GM19372 (cell line): ENCODE results near the gene ATP11C.
"Not testable (repeated sequence)": the region's sequence is repeated elsewhere in the genome, so short reads cannot be mapped to it uniquely, and the experiment has no call there.

ENCODE experiments used
- ATAC-seq: cut with Tn5 transposase; IDR thresholded peaks from one replicate; pipeline ENCODE4 v1.9.1; 2021; ENCODE audit warnings: mild to moderate bottlenecking, low read depth, moderate library complexity; ENCODE audit not compliant: unreplicated experiment

The ATP11C gene

GRCh38 chrX:139864640-139865039 is 68.2 kb downstream of the ATP11C start:
- no peak for ATAC-seq

- ATAC-seq, result no peak
Measured at GRCh38 chrX:139862208-139862607, 70.6 kb downstream of the ATP11C start.

DNA sequence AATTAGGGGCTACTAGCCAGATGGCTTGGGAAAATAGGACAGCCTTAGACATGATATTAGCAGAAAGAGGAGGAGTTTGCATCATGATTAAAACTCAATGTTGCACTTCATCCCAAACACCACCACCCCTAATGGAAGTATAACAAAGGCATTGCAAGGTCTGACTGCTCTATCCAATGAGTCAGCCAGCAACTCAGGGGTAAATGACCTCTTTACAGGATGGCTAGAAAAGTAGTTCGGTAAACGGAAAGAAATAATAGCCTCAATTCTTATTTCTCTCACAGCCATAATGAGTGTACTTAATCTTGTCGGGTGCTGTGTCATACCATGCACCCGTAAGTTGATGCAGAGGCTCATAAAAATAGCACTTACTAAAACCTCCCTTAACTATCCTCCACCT is 76.0 kb downstream of the ATP11C start:
- ATAC-seq, result not testable (repeated sequence)

- ATAC-seq, result no peak
Measured at GRCh38 chrX:139851730-139852129, 81.1 kb downstream of the ATP11C start.

DNA sequence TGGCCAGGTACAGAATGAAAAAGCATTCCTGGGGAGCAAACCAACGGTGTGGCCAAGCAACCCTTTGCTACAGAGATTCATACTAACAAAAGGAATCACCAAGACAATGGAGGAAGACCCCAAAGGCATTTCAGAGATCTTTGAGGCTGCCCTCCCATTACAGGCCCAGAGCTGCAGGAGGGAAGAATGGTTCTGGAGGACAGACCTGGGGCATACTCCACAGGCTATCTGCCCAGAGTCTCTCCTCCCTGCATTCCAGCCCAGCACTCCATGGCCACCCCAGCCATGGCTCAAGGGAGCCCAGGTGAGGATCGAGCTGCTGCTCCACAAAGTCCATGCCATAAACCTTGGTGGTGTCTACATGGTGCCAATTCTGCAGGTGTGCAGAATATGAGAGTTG is 81.9 kb downstream of the ATP11C start:
- no peak for ATAC-seq

DNA sequence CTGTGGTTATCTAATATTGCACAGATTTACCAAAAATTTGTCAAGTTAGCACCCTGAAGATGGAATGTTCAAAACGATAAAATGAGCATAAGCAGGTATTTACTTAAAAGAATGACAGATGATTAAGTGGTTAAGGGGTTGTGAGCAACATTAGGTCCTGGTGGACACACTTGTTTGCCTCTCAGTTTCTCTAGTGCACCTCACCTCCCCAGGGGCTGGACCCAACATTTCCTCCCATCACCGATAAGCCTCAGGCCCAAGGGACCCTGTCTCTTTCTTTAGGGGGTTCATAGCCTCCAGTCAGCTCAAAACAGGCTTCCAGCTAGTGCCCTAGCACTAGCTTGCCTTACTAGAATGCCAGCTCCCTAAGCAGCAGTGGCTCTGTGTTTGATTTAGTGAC is 88.0 kb downstream of the ATP11C start:
- ATAC-seq, result no peak

DNA sequence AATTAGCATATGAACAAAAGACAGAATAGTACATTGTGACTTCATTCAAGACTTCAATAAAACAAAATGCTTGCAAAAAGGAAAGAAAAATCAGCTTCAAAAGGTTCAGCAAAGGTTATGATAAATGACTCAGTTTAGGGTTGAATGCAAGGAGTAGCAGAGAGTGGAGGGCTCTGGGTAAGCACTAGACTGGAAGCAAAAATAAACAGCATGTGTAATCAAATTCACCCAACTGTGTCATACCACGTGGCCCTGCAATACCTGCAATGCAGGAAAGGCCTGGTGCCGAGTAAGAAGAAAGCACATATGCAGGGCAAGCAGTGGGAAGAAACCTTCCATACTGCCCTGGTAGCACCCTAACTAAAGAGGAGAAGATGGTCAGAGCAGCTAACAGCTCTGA is 88.7 kb downstream of the ATP11C start:
- ATAC-seq, result no peak

DNA sequence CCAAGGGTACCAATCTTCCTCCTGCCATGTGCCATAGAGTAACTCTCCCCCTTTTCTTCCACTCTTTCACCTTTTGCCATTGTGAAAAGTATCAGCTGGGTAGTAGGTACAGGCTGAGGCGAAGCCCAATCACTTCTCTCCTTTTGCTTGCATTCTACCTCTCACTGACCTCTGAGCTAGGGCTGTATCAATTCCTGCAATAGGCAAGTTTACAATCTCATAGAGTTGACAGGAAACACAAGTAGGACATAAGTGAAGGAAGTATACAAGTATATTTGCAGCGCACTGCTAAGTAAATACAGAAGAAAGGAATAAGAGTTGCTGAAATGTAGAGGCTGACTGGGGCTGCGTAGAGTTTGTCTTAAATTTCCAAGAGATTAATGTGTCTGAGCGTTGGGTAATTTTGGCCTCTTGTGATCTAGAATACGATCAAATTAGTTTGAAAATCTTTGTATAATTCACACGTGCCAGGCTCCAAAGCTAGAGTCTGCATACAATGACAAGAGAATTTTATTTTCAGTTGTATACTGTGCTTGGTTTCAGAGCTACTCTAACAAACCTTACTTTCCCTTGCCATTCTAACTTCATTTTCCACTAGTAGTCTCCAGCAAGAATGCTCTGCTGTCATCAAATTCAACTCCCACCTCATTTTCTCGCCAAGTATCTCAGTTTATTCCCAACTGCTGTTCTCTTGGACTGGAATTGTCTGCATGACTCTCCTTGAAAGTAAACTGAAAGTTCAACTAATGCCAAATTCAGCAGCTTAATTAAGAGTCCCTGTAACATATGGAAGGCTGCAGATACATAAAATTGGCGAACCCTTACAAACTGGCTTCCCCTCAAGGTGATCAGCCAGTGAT is 90.3 kb downstream of the ATP11C start:
- ATAC-seq, result no peak

DNA sequence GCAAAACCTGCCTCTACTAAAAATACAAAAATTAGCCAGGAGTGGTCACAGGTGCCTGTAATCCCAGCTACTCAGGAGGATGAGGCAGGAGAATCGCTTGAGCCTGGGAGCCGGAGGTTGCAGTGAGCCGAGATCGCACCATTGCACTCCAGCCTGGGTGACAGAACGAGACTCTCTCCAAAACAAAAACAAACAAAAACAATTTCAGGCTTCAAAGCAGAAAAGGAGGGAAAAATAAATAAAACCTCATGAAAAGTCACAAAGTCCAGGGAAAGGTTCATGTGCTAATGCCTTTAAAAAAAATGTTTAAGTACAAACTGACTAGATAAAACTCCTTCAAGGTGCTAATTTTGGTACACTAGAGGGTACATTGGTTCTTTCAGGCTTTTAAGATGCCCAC is 96.5 kb downstream of the ATP11C start:
- not testable (repeated sequence) for ATAC-seq

DNA sequence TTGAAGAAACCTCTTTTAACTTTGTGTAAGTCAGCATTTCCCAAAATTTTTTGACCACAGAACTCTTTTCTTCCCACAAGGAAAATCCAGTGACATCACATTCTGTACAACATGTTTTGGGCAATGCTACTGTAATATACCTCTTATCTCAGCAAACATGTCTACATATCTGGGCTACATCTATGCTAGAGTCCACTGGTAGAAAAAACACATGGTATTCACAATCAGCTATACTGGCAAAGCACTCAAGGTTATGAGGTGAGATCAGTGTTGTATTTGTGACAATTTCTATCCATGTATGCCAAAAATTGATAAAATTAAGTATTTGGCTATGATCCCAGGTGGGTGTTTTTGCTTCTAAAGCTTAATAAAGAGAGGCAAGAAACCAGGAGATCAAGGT is 98.0 kb downstream of the ATP11C start:
- no peak for ATAC-seq

DNA sequence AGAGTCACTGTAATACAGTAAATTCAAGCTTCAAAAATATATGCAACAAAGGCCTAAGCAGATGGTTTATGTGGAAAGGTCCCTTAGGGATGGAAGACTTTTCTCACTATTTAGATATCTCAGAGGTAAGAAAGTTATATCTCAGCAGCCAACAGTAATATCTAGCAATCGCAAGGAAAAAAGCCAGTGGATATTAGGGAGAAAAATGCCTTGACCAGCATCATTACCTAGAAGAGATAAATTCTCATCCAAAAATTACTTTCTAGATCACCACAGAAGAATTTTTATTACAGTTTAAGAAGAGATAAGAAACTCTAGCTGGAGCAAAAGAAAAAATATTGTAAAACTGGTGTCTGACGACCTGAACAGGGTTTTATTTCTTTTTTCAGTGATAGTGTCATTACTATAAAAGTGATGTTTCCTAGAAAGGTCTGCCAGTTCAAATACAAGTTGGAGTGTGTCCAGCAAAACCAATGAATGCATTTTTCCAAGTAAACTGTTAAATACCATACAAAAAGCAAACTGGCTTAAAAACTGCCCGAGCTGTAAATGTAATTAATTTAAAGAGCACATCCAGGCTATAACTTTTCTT is 100.0 kb downstream of the ATP11C start:
- ATAC-seq, result no peak

- ATAC-seq, result peak; percentile 65
Measured at GRCh38 chrX:139831675-139832456, 101.0 kb downstream of the ATP11C start.

- ATAC-seq, result no peak
Measured at GRCh38 chrX:139831017-139831416, 101.8 kb downstream of the ATP11C start.

- no peak for ATAC-seq
Measured at GRCh38 chrX:139828830-139829229, 104.0 kb downstream of the ATP11C start.

DNA sequence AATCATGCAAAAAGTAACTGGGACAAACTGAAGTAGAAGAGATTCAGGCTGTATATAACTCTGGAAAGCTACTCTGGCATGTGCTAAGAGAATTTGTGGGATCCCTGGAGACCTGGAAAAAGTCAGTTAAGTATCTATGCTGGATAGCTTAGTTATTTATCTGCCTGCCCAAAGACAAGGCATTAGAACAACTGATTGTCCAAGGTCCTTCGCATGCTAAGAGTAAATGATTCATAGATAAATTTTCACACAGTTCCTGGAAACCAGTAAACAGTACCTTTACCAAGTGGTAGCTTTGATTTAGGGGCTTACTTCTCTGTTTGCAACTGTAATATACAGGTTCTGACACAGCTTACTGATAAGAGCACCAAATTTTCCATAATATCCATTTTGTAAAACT is 104.8 kb downstream of the ATP11C start:
- ATAC-seq, result no peak

DNA sequence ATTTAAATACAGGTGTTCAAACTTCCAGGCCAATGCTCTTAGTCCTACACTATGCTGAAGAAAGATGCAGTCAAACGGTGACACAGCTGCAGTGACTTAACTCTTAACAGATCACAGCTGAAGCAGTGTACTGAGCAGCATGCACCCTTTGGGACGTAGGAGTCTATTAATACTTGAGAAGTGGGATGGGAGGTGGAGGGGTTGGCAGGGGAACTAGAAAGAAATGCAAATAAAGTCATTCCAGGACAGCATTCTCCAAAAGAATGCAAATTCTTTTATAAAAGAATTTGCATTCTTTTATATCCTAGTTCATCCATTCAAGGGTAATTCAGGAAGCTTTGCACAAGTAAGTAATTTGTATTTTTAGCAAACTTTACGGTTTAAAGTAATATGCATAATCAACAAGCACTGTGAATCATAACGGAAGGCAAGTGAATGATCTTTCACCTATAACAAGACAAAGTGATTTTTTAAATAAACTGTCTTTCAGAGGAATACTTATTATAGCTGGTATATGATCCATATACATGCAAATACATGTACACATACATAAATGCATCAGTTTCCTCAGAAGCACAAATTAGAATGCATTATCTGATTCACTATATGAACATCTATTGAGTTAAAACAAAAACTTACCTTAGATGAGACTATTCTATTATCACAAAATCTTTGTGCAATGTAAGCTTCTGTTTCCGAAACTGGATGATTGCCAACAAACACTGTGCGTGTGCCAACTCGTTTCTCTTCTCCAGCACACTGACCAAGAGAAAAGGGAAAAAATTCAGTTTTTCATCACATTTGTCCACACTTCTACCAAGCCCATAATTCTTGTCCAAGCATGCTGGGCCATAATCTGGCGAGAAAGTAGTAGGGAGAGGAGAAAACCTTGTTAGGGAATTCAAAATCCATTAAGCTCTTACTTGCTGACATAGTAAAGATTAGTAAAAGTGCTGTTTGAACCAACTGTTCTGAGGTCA is 106.5 kb downstream of the ATP11C start:
- ATAC-seq, result no peak

GRCh38 chrX:139825618-139826017 is 107.2 kb downstream of the ATP11C start:
- no peak for ATAC-seq

GRCh38 chrX:139823806-139824205 is 109.0 kb downstream of the ATP11C start:
- ATAC-seq, result no peak

GRCh38 chrX:139820358-139820984 is 112.4 kb downstream of the ATP11C start:
- no peak for ATAC-seq

DNA sequence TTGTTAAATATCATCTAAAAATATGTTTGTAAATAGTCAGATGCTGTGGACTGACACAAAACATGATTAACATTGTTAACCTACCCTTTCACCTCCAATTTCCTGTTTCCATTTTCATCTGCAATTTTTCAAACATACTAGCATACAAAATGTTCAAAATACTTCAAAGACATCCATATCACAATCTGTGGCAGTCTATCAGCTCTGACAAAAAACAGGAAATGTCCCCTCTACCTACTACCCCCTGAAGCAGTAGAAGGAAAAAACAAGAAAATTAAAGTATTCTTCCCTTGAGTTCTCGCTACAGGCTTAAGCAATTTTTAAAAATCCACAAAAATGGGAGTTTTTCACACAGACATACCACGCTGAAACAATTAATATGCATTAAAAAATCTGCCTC is 116.6 kb downstream of the ATP11C start:
- no peak for ATAC-seq
